Measurements from ENCODE around the gene TRPV4.

GRCh38 chr12:109880043-109880931 lies 47.1 kb upstream of the TRPV4 start, which contains the start of gene GLTP:
- TF ChIP-seq CTCF (IDR thresholded peaks at IDR 0.05) (peak; percentile 96), POLR2AphosphoS5 (IDR thresholded peaks at IDR 0.05; ENCODE audit: low read depth, low read length) (0 out of 2 replicates have a peak, but pooled peaks have one; percentile 25), REST (IDR thresholded peaks at IDR 0.05; ENCODE audit: insufficient read depth in 1 of 2, low read depth in 2 of 2, low read length in 1 of 2) (no peak), TCF7L2 (IDR thresholded peaks at IDR 0.05; ENCODE audit: low read depth, low read length) (no peak)

All from Panc1 (cell line).